A204.1 (cell line): ENCODE results near the gene RAC2.
"Not testable (repeated sequence)": the region's sequence is repeated elsewhere in the genome, so short reads cannot be mapped to it uniquely, and the experiment has no call there.

ENCODE experiments used
- FAIRE-seq: peaks from 2 replicates; lab custom pipeline; 2012; peaks lifted over from hg19 to GRCh38; lab: Jason Lieb, UNC

The RAC2 gene

DNA sequence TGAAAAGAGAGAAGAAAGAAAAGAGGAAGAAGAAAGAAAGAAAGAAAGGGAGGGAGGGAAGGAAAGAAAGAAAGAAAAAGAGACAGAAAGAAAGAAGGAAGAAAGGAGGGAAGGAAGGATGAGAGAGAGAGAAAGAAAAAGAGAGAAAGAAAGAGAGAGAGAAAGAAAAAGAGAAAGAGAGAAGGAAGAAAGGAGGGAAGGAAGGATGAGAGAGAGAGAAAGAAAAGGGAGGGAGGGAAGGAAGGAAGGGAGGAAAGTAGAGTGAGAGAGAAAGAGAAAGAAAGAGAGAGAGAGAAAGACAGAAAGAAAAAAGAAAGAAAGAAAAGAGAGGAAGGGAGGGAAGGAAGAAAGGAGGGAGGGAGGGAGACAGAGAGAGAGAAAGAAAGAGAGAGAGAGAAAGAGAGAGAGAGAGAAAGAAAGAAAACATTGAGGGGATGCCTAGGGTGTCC is 11.5 kb upstream of the RAC2 start:
- FAIRE-seq: no peak

DNA sequence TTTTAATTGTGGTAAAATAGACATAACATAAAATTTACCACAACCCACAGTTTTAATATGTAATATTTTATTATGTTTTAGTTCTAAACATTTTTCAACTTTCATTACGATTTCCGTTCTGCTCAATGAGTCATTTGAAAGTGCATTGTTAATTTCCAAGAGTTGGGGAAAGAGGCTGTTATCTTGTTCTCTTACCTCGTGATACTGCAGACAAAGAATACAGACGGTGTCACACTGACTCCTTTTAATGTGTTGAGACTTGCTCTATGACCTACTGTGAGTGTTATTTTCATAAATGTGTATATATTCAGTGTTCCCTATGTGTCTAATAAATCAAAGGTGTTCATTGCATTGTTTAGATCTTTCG is 10.8 kb upstream of the RAC2 start:
- no peak for FAIRE-seq

DNA sequence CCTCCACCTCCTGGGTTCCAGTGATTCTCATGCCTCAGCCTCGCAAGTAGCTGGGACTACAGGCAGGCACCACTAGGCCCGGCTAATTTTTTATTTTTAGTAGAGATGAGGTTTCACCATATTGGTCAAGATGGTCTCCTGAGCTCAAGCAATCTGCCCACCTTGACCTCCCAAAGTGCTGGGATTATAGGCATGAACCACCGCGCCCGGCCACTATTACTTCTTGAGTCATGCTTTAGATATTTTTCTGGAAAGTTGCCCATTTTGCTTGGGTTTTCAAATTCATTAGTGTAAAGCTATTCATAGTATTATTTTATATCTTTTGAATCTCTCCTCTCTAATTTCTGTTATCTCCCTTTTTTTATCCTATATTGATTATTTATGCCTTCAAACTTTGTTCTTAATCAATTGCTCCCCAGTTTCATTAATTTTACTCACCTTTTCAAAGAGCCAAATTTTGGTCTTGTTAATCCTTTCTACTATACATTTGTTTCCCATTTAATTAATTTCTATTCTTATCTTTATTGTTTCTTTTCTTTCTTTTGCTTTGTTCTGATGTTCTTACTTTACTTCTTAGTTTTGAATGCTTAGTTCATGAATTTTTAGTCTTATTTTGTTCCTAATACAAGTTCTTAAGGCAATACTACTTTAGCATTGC is 10.3 kb upstream of the RAC2 start:
- no peak for FAIRE-seq

DNA sequence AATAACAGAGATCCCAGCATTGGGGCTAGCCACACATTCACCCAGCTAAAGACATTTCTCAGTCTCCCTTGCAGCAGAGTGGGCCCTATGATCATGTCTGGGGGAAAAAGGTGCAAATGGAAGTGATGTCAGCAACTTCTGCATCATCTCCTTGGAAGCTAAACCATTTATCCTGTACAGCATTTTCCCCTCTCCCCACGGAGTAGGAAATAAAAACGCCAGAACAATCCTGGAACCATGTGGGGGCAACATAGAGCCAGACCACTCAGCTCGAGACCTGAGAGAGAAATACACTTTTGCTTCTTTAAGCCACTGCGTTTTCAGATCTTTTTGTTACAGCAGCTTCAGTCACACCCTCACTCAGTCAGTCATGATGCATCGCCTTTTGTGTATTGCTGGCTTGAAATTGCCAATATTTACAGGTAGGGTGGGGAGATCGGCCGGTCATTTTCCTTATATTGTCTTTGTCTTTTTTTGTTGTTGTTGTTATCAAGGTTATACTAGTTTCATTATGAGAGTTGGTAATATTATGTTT is 9.1 kb upstream of the RAC2 start:
- no peak for FAIRE-seq

DNA sequence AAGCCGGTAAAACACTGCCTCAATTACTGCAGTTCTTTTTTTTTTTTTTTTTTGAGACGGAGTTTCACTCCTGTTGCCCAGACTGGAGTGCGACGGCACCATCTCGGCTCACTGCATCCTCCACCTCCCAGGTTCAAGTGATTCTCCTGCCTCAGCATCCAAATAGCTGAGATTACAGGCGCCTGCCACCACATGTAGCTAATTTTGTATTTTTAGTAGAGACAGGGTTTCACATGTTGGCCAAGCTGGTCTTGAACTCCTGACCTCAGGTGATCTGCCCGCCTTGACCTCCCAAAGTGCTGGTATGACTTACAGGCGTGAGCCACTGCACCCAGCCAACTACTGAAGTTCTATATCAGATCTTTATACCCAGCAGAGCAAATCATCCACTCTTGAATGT is 7.8 kb upstream of the RAC2 start:
- FAIRE-seq: not testable (repeated sequence)

DNA sequence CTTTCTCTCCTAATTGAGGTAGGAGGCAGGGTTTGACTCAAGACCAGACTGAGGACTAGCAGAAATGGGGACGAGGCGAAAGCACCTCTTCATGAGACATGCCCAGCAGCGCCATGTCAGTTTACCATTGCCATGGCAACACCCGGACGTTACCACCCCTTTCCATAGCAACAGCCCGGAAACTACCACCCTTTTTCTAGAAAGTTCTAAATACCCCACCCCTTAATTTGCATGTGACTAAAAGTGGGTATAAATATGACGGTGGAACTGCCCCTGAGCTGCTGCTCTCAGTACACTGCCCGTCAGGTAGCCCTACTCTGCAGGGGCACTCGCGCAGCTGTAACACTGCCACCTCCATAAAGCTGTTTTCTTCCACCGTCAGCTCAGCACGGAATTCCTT is 5.9 kb upstream of the RAC2 start:
- no peak for FAIRE-seq

DNA sequence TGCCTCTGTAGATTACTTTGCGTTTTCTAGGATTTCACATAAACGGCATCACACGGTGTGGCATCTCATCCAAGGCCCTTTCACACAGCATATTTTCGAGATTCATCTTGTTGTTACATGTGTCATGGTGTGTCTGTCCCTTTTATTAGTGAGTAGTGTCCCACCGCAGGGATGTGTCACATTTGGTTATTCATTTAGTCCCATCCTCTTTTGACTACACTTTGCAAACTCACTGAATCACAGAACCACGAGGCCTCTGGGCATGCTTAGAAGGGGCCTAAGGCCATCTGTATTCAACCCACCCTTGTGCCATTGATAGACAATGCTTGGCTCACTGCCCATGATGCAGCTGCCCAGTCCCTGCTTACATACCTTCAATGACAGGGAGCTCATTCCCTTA is 4.2 kb upstream of the RAC2 start:
- FAIRE-seq: no peak

DNA sequence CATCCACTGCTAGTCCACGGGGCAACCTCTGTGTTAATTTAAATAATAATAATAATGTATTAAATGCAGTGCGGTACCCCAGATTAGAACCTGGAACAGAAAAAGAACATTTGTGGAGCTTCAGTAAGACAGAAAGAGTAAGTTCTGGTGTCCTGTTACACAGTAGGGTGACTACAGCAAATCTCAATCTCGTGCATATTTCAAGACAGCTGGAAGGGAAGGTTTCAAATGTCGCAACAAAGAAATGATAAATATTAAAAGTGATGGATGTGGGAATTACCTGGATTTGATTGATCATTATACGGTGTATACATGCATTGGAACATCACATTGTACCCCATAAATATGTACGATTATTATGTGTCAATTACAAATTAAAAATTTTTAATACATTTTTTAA is 1.7 kb upstream of the RAC2 start:
- no peak for FAIRE-seq

DNA sequence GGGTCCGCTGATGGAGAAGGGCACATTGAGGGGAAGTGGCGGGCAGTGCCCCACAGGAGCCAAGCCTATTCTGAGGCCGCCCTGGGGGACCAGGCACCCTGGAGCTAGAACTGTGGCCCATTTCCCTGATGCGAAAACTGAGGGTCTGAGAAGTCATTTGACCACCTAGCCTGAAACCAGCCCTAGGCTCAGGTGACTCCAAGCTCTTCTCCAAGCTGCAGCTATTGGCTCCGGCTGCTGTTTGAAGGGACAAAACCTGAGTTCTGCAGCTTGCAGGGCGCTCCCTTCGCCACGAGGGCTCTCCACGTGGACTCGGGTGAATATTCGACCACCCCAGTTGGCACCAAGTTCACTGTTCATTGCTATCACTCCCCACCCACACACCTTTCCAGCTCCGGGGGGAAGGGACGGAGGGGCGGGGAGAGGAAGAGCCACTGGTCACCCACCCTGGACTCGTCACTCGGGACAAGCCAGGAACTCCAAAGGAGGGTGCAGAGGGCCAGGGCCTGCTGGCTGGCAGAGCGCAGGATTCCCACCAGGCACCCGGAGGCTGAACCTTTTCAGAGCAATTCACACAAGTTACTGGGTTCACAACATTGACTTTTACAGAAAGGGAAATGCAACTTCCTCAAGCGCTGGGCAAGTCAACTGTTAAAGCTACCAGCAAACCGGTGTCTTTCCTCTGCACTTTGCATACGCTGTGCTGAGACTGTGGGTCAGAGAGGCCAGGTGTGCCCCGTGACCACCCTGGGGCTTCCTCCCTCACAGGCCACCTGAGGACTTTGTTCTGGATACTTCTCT is 1.1 kb upstream of the RAC2 start:
- FAIRE-seq: no peak

DNA sequence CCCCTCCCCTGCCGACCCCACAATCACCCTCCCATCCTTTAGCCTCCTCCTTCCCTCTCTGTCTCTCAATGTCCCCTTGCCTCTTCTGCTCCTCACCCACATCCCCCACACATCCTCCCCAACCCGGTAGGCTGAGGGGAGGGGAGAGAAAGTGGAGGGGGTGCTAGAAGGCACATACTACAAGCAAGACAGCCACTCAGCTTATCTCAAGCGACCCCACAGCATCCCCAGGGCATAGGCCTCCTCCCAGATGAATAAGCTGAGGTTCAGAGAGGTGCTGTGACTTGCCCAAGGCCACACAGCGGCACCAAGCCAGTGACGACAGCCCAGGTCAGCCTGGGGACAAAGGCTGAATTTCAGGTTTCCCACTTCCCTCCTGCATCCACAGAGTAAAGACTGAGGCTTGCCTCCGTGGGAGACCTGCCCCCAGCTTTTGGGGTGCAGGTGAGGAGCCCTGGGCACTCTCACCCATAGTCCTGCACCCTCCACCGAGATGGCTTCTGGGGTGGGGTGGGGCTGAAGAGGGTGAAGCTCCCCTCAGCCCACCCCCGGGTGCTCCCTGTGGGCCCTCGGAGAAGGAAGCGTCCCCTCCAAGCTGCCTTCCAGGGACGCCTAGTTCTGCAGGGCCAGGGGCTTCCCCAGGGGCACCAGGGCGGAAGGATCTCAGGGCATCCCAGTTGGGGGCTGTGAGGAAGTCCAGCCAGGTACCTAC is 511 bp downstream of the RAC2 start:
- FAIRE-seq: no peak

DNA sequence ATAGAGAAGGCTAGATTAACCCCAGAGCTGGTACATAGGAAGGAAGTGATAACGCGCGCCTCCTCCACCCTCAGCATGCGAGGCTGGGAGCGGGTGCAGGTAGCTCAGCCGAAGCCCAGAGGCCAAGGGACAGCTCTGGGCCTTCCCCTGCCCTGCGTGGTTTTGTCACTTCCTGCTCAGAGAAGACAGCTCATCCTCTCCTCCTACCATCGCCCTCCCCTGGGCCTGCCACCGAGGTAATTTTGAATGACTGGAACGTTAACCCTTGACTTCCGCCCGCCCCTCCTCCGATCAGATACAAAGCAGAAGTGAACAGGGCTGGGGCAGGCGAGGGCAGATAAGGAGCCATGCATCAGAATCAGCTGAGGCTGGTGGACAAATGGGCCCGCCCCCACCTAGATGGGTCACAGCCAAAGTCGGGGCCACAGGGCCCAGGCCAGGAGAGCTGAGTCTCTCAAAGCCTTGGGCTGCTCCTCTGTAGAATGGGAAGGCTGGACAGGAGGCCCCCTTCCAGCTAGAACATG is 1.6 kb downstream of the RAC2 start:
- FAIRE-seq: no peak

DNA sequence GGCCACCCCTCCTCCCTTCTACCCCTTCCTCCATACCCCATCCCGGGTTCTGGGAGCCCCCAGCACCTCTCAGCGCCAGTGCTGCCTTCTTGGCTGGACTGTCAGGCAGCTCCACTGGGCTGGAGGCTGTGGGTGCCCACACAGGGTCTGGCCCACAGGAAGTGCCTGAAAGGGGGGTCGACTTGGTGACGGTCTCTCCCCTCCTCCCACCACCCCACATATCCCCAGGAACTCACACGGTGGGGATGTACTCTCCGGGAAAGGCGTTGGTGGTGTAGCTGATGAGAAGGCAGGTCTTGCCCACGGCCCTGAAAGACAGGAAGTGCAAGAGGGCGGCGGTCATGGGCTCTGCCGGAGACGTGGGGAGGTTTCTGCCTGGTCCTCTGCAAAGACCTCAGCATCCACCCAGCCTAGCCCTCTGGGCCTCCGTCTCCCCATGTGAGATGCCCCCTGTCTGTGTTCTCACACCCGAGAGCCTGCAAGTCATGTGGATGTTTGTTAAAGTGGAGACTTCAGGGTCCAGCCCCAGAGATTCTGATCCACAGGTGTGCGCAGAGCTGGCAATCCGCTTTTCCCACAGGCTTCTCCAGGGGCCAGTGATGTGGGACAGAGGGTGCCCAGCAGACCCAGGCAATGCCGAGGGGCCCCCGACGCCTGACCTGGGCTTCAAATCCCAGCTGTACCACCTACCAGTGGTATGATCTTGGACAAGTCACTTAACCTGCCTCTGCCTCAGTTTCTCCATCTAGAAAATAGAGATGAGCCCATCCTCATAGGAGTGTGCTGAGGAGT is 2.5 kb downstream of the RAC2 start:
- no peak for FAIRE-seq

DNA sequence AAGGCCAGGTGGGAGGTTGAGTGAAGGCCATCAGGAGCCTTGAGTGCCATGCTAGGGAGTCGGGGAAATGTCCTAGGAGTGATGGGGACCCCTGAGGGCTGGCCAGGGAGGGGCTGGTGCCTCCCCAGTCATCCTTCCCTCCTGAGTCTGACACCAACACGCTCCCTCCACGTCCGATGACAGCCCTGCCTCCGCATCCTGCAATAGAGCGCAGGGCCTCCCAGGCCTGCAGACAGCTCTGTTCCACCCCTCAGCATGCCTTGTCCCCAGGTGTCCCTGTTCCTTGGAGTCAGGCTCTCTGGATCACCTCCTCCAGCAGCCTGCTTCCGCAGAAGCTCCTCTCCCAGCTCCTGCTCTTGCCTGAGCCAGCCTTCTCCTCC is 3.1 kb downstream of the RAC2 start:
- no peak for FAIRE-seq

DNA sequence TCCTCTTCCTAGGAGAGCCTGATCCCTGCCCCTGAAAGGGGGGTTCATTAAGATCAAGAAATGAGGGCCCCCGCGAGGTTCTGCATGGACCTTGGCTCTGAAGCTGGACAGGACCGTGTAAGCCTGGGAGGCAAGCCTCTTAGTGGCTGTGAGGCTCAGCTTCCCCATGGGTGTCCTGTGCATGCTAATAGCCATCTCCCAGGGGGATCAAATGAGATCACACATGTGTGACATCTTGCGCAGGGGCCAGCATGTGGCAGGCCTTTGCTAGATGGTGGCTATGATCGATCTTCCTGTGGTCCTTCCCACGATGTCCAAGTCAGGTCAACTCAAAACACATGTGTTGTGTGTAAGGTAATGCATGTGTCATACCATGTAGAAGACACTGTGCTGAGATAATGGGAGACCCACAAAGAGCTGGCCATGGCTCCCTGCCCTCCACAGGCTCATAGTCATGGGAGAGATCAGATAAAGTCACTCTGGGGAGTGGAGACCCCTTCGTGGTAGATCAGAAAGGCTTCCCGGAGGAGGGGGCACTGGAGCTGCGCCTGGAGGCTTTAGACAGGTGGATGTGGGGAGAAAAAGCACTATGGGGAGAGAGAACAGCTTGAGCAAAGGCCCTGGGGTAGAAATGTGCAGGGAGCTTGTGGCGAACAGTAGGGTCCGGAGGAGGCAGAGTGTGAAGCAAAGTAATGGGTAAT is 3.7 kb downstream of the RAC2 start:
- FAIRE-seq: no peak

DNA sequence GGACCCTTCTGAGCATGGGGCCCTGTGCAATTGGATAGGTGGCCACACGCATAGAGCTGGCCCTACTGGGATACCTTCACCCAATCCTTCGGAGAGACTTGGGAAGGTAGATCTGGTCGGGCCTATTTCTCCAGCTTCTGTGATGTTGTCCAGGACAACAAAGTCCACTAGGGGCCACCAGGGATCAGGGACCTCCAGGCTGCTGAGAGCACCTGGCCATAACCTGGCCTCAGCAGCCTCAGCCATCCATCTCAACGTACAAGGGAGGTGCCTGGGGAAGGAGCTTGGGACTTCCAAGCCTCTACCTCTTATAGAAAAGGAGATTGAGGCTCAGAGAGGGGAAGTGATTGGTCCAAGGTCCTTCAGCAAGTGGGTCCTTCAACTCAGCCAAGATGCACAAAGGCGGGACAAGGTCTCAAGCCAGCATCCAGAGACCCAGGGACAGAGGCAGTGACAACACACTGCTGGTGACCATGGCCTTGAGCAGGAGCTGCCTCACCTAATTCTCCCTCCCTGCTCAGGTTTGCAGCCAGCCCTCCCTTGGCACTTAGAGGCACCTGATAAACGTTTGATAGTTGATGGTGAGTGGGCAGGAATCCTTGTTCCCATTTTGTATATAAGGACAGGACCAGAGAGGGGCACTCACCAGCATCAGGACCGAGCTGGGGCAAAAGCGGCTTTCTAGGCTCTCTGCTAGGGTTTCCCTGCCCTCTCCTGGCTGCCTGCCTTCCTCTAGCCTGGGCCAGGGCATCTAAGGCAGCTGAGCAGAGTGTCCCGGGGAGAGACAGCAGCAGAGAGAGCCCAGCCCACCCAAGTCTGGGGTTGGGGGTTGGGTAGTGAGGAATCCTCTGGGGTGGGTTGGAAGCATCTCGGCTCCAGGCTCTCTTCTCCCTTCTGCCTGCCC is 4.5 kb downstream of the RAC2 start:
- FAIRE-seq: no peak

DNA sequence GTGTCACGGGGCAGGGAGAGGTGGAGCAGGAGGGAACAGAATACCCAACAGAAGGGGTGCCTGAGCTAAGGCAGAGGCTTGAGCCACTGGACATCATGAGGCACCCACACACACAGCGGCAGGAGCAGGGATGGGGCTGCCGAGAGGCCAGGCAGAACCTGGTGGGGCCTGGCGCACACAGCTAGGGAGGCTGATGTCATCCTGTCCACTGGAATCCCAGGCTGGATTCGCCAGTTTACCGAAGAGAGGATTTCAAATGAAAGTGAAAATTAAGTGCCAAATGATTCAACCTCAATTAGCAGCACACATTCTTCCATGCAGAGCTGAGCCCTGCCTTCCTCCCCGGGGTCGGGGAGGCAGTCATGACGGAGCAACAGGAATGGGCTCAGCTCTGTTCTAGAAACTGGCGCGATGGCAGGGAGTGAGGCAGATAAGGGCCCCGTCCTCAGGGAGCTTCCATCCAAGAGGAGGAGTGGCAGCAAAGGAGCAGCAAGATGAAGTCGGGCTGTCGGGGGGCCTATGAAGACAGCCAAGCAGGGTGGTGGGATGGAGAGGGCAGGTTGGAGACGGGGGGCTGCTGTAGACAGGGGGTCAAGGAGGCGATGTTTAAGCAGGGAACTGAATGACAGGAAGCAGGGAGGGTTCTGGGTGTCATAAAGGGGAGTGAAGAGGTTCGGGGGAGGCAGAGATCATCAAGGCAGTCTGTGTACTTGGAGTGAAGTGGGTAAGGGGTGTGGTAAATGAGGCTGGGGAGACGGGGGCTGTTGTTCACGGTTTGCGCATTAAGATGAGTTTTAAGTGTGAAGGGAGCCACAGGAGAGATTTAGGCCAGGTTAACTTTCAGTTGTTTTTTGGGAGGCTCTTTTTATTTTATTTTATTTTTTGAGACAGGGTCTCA is 6.4 kb downstream of the RAC2 start:
- FAIRE-seq: no peak

DNA sequence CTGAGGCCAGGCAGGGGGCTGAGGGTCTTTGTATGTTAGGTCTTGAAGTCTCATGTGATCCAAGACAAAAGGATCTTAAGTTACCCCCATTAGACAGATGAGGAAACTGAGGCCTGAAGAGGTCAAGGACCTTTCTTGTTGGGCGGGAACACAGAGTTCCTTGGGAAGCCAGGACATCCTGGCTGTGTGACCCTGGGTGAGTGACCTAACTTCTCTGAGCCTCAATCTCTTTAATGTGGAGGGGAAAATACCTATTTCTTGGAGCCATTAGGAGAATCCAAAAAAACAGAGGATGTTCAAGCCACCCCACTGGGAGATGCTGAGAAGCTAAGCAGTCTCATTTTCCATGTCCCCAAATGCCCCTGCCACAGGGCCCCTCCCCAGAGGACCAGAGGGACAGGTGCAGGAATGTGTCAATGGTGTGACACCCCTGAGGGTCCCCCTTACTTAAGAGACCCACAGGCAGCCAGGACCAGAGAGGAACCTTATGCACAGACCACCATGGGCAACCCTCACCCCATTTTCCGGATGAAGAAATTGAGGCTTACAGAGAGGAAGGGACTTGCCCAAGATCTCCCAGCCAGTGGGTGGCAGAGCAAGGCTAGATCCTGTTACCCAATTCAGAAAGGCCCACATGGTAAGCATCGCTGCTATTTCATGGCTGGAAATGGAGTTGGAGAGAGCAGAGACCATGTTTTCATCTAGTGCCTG is 8.0 kb downstream of the RAC2 start:
- FAIRE-seq: no peak
